Measurements from ENCODE around the gene AIF1.

DNA sequence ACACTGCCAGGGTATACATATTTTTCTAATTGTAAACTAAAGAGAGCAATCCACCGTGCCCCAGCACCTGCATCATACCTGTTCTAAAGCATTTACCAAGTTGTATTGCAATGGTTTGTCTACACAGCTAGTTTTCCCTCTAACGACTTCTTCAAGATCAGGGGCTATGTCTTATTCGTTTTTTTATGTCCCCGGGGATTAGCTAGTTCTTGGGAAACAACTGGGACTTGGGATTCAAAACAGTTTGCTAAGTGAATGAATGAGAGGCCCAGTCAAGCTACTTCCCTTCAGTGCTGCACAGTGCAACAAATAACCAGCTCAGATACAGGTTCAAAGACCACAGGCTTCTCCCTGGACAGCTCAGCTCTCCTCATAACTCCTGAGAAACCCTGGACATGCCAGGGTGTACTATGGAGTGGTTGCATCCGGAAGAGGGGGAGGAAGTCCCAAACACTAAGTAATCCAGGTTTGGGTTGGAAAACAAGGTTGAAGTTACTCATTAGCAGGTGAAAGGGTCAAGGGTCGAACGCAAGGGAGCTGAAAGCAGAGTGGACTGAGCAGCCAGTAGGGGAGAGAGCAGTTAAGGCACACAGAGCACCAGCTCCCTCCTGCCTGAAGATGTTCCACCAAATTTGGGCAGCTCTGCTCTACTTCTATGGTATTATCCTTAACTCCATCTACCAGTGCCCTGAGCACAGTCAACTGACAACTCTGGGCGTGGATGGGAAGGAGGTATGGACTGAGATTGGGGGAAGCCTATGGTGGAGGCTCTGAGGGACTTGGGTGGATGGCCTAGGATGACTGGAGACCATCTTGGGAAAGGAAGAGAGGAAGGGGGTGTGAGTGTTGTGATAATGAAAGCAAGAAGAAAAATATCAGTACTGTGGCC, 40.6 kb downstream of the AIF1 start, which contains the start of gene APOM:
- TF ChIP-seq, protein P1, sequence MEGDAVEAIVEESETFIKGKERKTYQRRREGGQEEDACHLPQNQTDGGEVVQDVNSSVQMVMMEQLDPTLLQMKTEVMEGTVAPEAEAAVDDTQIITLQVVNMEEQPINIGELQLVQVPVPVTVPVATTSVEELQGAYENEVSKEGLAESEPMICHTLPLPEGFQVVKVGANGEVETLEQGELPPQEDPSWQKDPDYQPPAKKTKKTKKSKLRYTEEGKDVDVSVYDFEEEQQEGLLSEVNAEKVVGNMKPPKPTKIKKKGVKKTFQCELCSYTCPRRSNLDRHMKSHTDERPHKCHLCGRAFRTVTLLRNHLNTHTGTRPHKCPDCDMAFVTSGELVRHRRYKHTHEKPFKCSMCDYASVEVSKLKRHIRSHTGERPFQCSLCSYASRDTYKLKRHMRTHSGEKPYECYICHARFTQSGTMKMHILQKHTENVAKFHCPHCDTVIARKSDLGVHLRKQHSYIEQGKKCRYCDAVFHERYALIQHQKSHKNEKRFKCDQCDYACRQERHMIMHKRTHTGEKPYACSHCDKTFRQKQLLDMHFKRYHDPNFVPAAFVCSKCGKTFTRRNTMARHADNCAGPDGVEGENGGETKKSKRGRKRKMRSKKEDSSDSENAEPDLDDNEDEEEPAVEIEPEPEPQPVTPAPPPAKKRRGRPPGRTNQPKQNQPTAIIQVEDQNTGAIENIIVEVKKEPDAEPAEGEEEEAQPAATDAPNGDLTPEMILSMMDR (conservative IDR thresholded peaks at IDR 0.05; ENCODE audit: low read depth in 2 of 2): no peak
- TF ChIP-seq CREB1 (CRISPR knock-in tag; IDR thresholded peaks at IDR 0.05; ENCODE audit: low read depth) (no peak), JUNB (IDR thresholded peaks at IDR 0.05; ENCODE audit: unreplicated experiment) (no peak), EZH2phosphoT487 (IDR thresholded peaks at IDR 0.05; ENCODE audit: unreplicated experiment) (no peak), ZNF331 (CRISPR knock-in tag; IDR thresholded peaks at IDR 0.05; ENCODE audit: low read depth) (no peak), POLR2AphosphoS5 (IDR thresholded peaks at IDR 0.05; ENCODE audit: low read depth) (no peak)
- TF ChIP-seq, protein P2, sequence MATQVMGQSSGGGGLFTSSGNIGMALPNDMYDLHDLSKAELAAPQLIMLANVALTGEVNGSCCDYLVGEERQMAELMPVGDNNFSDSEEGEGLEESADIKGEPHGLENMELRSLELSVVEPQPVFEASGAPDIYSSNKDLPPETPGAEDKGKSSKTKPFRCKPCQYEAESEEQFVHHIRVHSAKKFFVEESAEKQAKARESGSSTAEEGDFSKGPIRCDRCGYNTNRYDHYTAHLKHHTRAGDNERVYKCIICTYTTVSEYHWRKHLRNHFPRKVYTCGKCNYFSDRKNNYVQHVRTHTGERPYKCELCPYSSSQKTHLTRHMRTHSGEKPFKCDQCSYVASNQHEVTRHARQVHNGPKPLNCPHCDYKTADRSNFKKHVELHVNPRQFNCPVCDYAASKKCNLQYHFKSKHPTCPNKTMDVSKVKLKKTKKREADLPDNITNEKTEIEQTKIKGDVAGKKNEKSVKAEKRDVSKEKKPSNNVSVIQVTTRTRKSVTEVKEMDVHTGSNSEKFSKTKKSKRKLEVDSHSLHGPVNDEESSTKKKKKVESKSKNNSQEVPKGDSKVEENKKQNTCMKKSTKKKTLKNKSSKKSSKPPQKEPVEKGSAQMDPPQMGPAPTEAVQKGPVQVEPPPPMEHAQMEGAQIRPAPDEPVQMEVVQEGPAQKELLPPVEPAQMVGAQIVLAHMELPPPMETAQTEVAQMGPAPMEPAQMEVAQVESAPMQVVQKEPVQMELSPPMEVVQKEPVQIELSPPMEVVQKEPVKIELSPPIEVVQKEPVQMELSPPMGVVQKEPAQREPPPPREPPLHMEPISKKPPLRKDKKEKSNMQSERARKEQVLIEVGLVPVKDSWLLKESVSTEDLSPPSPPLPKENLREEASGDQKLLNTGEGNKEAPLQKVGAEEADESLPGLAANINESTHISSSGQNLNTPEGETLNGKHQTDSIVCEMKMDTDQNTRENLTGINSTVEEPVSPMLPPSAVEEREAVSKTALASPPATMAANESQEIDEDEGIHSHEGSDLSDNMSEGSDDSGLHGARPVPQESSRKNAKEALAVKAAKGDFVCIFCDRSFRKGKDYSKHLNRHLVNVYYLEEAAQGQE (IDR thresholded peaks at IDR 0.05; ENCODE audit: unreplicated experiment): no peak
